CD14-positive monocyte (primary cell): ENCODE measurements around the gene IFRD2. TPM values are rescaled to one million over a fixed set of nuclear protein-coding genes. Genes with fewer than 3 reads are reported as not detected.

Source experiments
- DNase-seq, 3 donors: peaks; one replicate each; pipeline ENCODE4 v3.0.0-alpha.2; 2011 to 2022
- H2AFZ ChIP-seq: 2 replicates; pipeline ENCODE4 v1.6.0; 2012; ENCODE audit warnings: mild to moderate bottlenecking, low read depth, low read length, inconsistent platforms; ENCODE audit not compliant: insufficient read depth, poor library complexity, severe bottlenecking
- H3K27ac ChIP-seq, 2 donors: 1 replicate in 1 of 2; 2 replicates in 1 of 2; pipeline ENCODE4 v1.5.1; 2012 to 2013; ENCODE audit warnings: low read length in 2 of 2, control low read depth in 1 of 2, inconsistent platforms in 1 of 2, low read depth in 1 of 2, mild to moderate bottlenecking in 1 of 2
- H3K27me3 ChIP-seq, 2 donors: one replicate each; pipeline versions ENCODE4 v1.6.0 to v1.6.1; 2011 to 2013; ENCODE audit warnings: low read length in 2 of 2; ENCODE audit not compliant: control insufficient read depth in 2 of 2, insufficient read depth in 2 of 2
- H3K36me3 ChIP-seq, 2 donors: replicated peaks in 1 of 2; 1 replicate in 1 of 2; 2 replicates in 1 of 2; pipeline versions ENCODE4 v1.5.1 to v1.6.1; 2012 to 2013; ENCODE audit warnings: low read length in 2 of 2, control low read depth in 1 of 2, inconsistent platforms in 1 of 2, mild to moderate bottlenecking in 1 of 2; ENCODE audit not compliant: insufficient read depth in 2 of 2, control insufficient read depth in 1 of 2
- H3K4me1 ChIP-seq, 2 donors: 1 replicate in 1 of 2; 2 replicates in 1 of 2; pipeline versions ENCODE4 v1.5.1 to v1.6.1; 2012 to 2013; ENCODE audit warnings: low read length in 2 of 2, control low read depth in 1 of 2, inconsistent platforms in 1 of 2, mild to moderate bottlenecking in 1 of 2, moderate library complexity in 1 of 2; ENCODE audit not compliant: insufficient read depth in 2 of 2, control insufficient read depth in 1 of 2
- H3K4me2 ChIP-seq: replicated peaks from 2 replicates; pipeline ENCODE3; 2012; ENCODE audit warnings: low read length, moderate library complexity, mild to moderate bottlenecking; ENCODE audit not compliant: poor library complexity, severe bottlenecking; ENCODE audit errors: extremely low read depth
- H3K4me3 ChIP-seq, 3 experiments: fragments of 200-600 bp in 1 of 3; sonication (generic) in 1 of 3; replicated peaks in 1 of 3; 1 replicate in 2 of 3; 2 replicates in 1 of 3; pipeline ENCODE4 v1.5.1; 2011 to 2013; ENCODE audit warnings: low read length in 3 of 3, mild to moderate bottlenecking in 3 of 3, control low read depth in 2 of 3, low read depth in 2 of 3, inconsistent platforms in 1 of 3, moderate library complexity in 1 of 3
- H3K79me2 ChIP-seq: 2 replicates; pipeline ENCODE4 v1.6.0; 2012; ENCODE audit warnings: mild to moderate bottlenecking, control low read depth, inconsistent platforms, low read length, moderate library complexity; ENCODE audit not compliant: insufficient read depth
- H3K9ac ChIP-seq: 2 replicates; pipeline ENCODE4 v1.6.0; 2017; ENCODE audit warnings: low read length, mild to moderate bottlenecking; ENCODE audit not compliant: insufficient read depth, poor library complexity, severe bottlenecking
- H3K9me3 ChIP-seq, 2 donors: replicated peaks in 1 of 2; 1 replicate in 1 of 2; 2 replicates in 1 of 2; pipeline versions ENCODE4 v1.5.1 to v1.6.1; 2012 to 2013; ENCODE audit warnings: low read length in 2 of 2, control low read depth in 1 of 2; ENCODE audit not compliant: control insufficient read depth in 1 of 2, insufficient read depth in 1 of 2
- H4K20me1 ChIP-seq: 2 replicates; pipeline ENCODE4 v1.6.0; 2012; ENCODE audit warnings: mild to moderate bottlenecking, low read length, control low read depth, moderate library complexity; ENCODE audit not compliant: insufficient read depth
- H3K27ac Mint-ChIP-seq, 7 donors: one replicate each; pipeline ENCODE4 v1.8.0; 2020; ENCODE audit warnings: mild to moderate bottlenecking in 7 of 7, mixed read lengths in 7 of 7, moderate library complexity in 6 of 7, inconsistent platforms in 2 of 7
- H3K27me3 Mint-ChIP-seq, 3 donors: one replicate each; pipeline ENCODE4 v1.8.0; 2021 to 2022; ENCODE audit warnings: low read depth in 3 of 3, mild to moderate bottlenecking in 3 of 3, mixed read lengths in 3 of 3, moderate library complexity in 3 of 3, inconsistent platforms in 1 of 3
- H3K36me3 Mint-ChIP-seq, 2 donors: one replicate each; pipeline ENCODE4 v1.8.0; 2020; ENCODE audit warnings: mixed read lengths in 2 of 2, inconsistent platforms in 1 of 2, mild to moderate bottlenecking in 1 of 2
- H3K4me1 Mint-ChIP-seq: one replicate; pipeline ENCODE4 v1.8.0; 2020; ENCODE audit warnings: mild to moderate bottlenecking, mixed read lengths
- H3K4me3 Mint-ChIP-seq, 2 donors: one replicate each; pipeline ENCODE4 v1.8.0; 2020; ENCODE audit warnings: mild to moderate bottlenecking in 2 of 2, mixed read lengths in 2 of 2, moderate library complexity in 1 of 2
- H3K9me3 Mint-ChIP-seq, 7 donors: one replicate each; pipeline ENCODE4 v1.8.0; 2020 to 2022; ENCODE audit warnings: mixed read lengths in 7 of 7, mild to moderate bottlenecking in 6 of 7, moderate library complexity in 6 of 7, inconsistent platforms in 2 of 7
- WGBS: methylation state at CpG from one replicate; pipeline ENCODE4 v1.1.5; 2013; ENCODE audit warnings: missing lambda C conversion rate; ENCODE audit not compliant: insufficient coverage; 5-methylcytosine and 5-hydroxymethylcytosine counted together
- intact Hi-C, 2 donors: fragments of 100-400 bp; cut with micrococcal nuclease; formaldehyde crosslinking; loops; one replicate each; pipeline versions ENCODE4 v1.15.0 to v1.15.1; 2023
- polyA plus RNA-seq, 3 donors: library from polyadenylated mRNA; depleted of rRNA in 1 of 3; unstranded in 2 of 3; stranded (reverse) in 1 of 3; fragments of 300-500 nt in 2 of 3; fragments of >200 nt in 1 of 3; fragmentation: Illumina TruSeq in 2 of 3; gene quantifications; 1 replicate in 2 of 3; 2 replicates in 1 of 3; pipeline ENCODE4 v1.2.3, GENCODE V29; 2012 to 2021
- TF ChIP-seq, protein P1 (sequence below): fragments of 200-600 bp; IDR thresholded peaks from one replicate; pipeline ENCODE4 v1.8.0; 2022; ENCODE audit warnings: antibody characterized with exemption, mild to moderate bottlenecking

Gene IFRD2
- polyA plus RNA-seq, 3 donors, result 17.1 to 35.1 (median 23.3) TPM

DNA sequence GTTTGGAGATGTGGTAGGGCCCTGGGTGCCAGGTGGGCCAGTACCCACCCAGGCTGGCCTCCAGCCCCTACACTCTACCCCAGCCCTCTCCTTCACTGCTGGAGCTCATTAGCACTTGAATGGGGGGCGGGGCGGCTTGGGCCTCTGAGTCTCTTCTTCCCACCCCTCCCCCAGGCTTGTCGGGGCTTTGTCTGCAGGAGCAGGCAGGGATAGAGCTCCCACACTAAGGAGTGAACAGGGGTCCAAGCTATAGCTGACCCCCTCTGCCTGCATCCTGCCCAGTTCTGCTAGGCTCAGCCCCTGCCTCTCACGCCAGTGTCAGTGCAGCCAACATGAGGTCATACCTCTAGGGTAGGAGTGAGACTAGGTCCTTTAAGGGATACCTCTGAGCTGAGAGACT is 51.1 kb downstream of the IFRD2 start:
- Mint-ChIP-seq H3K27me3 (peaks cover 0 to 3% (median 1%) of the 10 kb centered on the region in 3 donors), H3K4me1 (peaks cover 77% of the 10 kb centered on the region), H3K36me3 (peaks cover 33 to 73% of the 10 kb centered on the region in 2 donors), H3K4me3 (peak overlapping the region; percentile 66 to 84), H3K27ac (peak overlapping the region; percentile 96 to 98 (median 98)), H3K9me3 (peaks cover 0 to 2% (median 0%) of the 10 kb centered on the region in 7 donors)
- peak overlapping the region; percentile 97 for H3K9ac ChIP-seq
- no peaks in the 10 kb centered on the region for H3K27me3 ChIP-seq
- peak overlapping the region in 1 of 3 experiments; percentile 73 for H3K4me3 ChIP-seq
- intact Hi-C loops, result no loop called here
- H2AFZ ChIP-seq, result no peak overlapping the region
- H3K36me3 ChIP-seq, result peaks cover 22 to 25% of the 10 kb centered on the region in 2 donors
- H3K4me1 ChIP-seq, result peaks cover 79 to 82% of the 10 kb centered on the region in 2 donors
- H3K9me3 ChIP-seq, result no peaks in the 10 kb centered on the region
- 87% methylated on average over 3 of the region's 4 CpGs for WGBS
- TF ChIP-seq, protein P1, sequence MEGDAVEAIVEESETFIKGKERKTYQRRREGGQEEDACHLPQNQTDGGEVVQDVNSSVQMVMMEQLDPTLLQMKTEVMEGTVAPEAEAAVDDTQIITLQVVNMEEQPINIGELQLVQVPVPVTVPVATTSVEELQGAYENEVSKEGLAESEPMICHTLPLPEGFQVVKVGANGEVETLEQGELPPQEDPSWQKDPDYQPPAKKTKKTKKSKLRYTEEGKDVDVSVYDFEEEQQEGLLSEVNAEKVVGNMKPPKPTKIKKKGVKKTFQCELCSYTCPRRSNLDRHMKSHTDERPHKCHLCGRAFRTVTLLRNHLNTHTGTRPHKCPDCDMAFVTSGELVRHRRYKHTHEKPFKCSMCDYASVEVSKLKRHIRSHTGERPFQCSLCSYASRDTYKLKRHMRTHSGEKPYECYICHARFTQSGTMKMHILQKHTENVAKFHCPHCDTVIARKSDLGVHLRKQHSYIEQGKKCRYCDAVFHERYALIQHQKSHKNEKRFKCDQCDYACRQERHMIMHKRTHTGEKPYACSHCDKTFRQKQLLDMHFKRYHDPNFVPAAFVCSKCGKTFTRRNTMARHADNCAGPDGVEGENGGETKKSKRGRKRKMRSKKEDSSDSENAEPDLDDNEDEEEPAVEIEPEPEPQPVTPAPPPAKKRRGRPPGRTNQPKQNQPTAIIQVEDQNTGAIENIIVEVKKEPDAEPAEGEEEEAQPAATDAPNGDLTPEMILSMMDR, result no peak
- peak overlapping the region; percentile 98 to 100 for H3K27ac ChIP-seq
- peaks cover 92% of the 10 kb centered on the region for H4K20me1 ChIP-seq
- H3K79me2 ChIP-seq, result peaks cover 100% of the 10 kb centered on the region
- DNase-seq, result no peak
- H3K4me2 ChIP-seq, result peak overlapping the region; percentile 77

GRCh38 chr3:50239649-50240048 is 52.6 kb downstream of the IFRD2 start:
- H3K79me2 ChIP-seq, result peaks cover 93% of the 10 kb centered on the region
- Mint-ChIP-seq H3K27ac (peak overlapping the region; percentile 56 to 98 (median 95)), H3K9me3 (peaks cover 0 to 2% (median 0%) of the 10 kb centered on the region in 7 donors), H3K27me3 (peaks cover 0 to 1% (median 0%) of the 10 kb centered on the region in 3 donors), H3K4me3 (peak overlapping the region; percentile 99 to 100), H3K36me3 (peaks cover 29 to 62% of the 10 kb centered on the region in 2 donors), H3K4me1 (peaks cover 70% of the 10 kb centered on the region)
- DNase-seq, result no peak
- H2AFZ ChIP-seq, result no peak overlapping the region
- peaks cover 21 to 22% of the 10 kb centered on the region in 2 donors for H3K36me3 ChIP-seq
- H3K4me1 ChIP-seq, result peaks cover 74 to 76% of the 10 kb centered on the region in 2 donors
- H3K9me3 ChIP-seq, result no peaks in the 10 kb centered on the region
- peak overlapping the region; percentile 89 for H3K9ac ChIP-seq
- no peaks in the 10 kb centered on the region for H3K27me3 ChIP-seq
- intact Hi-C loops, result no loop called here
- peak overlapping the region; percentile 98 to 100 for H3K27ac ChIP-seq
- H3K4me2 ChIP-seq, result peak overlapping the region; percentile 96
- peak overlapping the region in 1 of 3 experiments; percentile 100 for H3K4me3 ChIP-seq
- TF ChIP-seq, protein P1, result no peak
- WGBS, result 83% methylated on average over 4 of the region's 4 CpGs
- peaks cover 77% of the 10 kb centered on the region for H4K20me1 ChIP-seq
